Measurements from ENCODE around the gene SYT8. TPM values are rescaled to one million over a fixed set of nuclear protein-coding genes. Genes with fewer than 3 reads are reported as not detected.
"Not testable (repeated sequence)": the region's sequence is repeated elsewhere in the genome, so short reads cannot be mapped to it uniquely, and the experiment has no call there.

Gene SYT8
- total and polyA plus RNA-seq, 2 experiments from 2014 or later: not detected

- TF ChIP-seq REST (IDR thresholded peaks at IDR 0.05; ENCODE audit: unreplicated experiment) (no peak), EZH2 (IDR thresholded peaks at IDR 0.05; ENCODE audit: low read depth, unreplicated experiment) (no peak), ETS1 (IDR thresholded peaks at IDR 0.05) (no peak), ZNF331 (CRISPR knock-in tag; IDR thresholded peaks at IDR 0.05; ENCODE audit: low read depth) (no peak)
These were observed 49.5 kb downstream of the SYT8 start (continued) for GRCh38 chr11:1884303-1884700.

- not testable (repeated sequence) for H3K4me3 Mint-ChIP-seq; H2AFZ ChIP-seq; H3K27me3 ChIP-seq (ENCODE audit: insufficient read depth); H3K9me2 ChIP-seq (ENCODE audit: insufficient read depth); H3K79me2 ChIP-seq (replicated peaks; ENCODE audit: insufficient read depth); H3K4me2 ChIP-seq; H3K9me3 Mint-ChIP-seq; H3K4me1 Mint-ChIP-seq; H3K27ac Mint-ChIP-seq; H3K4me3 ChIP-seq; H3K27me3 Mint-ChIP-seq (ENCODE audit: insufficient read depth, low read depth, poor library complexity); H3K27ac ChIP-seq (ENCODE audit: low read depth); ATAC-seq; H4K20me1 ChIP-seq (replicated peaks; ENCODE audit: insufficient read depth); H3K4me1 ChIP-seq (ENCODE audit: insufficient read depth); H3K36me3 ChIP-seq (ENCODE audit: insufficient read depth); H3K36me3 Mint-ChIP-seq (ENCODE audit: low read depth); DNase-seq (ENCODE audit: low spot score); H3F3A ChIP-seq (replicated peaks; ENCODE audit: low read depth)
These were observed 51.8 kb downstream of the SYT8 start for GRCh38 chr11:1886551-1886950.

Small RNAs within 50 kb of the gene (microRNA-seq; reads per million reads assigned to microRNA genes)
- gene MIR4298 (not detected), gene MIR7847 (not detected)

Small RNAs within 50 kb of the gene (small RNA-seq; reads per million reads assigned to genes)
- gene AC051649.1 (ENCODE audit: low replicate concordance) (not detected), gene MIR4298 (ENCODE audit: low replicate concordance) (not detected)

Other genes starting within 250 kb of the SYT8 start
- gene KRTAP5-1, start 249.7 kb upstream of the SYT8 start, total RNA-seq (2014; rRNA removed; shearing (Covaris generic)): not detected in 2 replicates
- gene KRTAP5-1, start 249.7 kb upstream of the SYT8 start, polyA plus RNA-seq (2016; fragmentation: Nextera tagmentation; extraction: Ambion mirVana): not detected in 2 replicates
- not detected in 2 replicates for gene KRTAP5-2, start 236.7 kb upstream of the SYT8 start, total RNA-seq (2014; rRNA removed; shearing (Covaris generic))
- gene KRTAP5-2, start 236.7 kb upstream of the SYT8 start, polyA plus RNA-seq (2016; fragmentation: Nextera tagmentation; extraction: Ambion mirVana): not detected in 2 replicates
- gene KRTAP5-3, start 226.5 kb upstream of the SYT8 start, total RNA-seq (2014; rRNA removed; shearing (Covaris generic)): not detected in 2 replicates
- not detected in 2 replicates for gene KRTAP5-3, start 226.5 kb upstream of the SYT8 start, polyA plus RNA-seq (2016; fragmentation: Nextera tagmentation; extraction: Ambion mirVana)
- not detected in 2 replicates for gene KRTAP5-4, start 212.9 kb upstream of the SYT8 start, total RNA-seq (2014; rRNA removed; shearing (Covaris generic))
- not detected in 2 replicates for gene KRTAP5-4, start 212.9 kb upstream of the SYT8 start, polyA plus RNA-seq (2016; fragmentation: Nextera tagmentation; extraction: Ambion mirVana)
- gene KRTAP5-5, start 205.2 kb upstream of the SYT8 start, total RNA-seq (2014; rRNA removed; shearing (Covaris generic)): not detected in 2 replicates
- gene KRTAP5-5, start 205.2 kb upstream of the SYT8 start, polyA plus RNA-seq (2016; fragmentation: Nextera tagmentation; extraction: Ambion mirVana): not detected in 2 replicates
- gene KRTAP5-6, start 137.8 kb upstream of the SYT8 start, total RNA-seq (2014; rRNA removed; shearing (Covaris generic)): not detected in 2 replicates
- not detected in 2 replicates for gene KRTAP5-6, start 137.8 kb upstream of the SYT8 start, polyA plus RNA-seq (2016; fragmentation: Nextera tagmentation; extraction: Ambion mirVana)
- gene IFITM10, start 84.4 kb upstream of the SYT8 start, total RNA-seq (2014; rRNA removed; shearing (Covaris generic)): not detected in 2 replicates
- 0.06 TPM in 1 of 2 replicates, not detected in the other for gene IFITM10, start 84.4 kb upstream of the SYT8 start, polyA plus RNA-seq (2016; fragmentation: Nextera tagmentation; extraction: Ambion mirVana)
- 198 and 251 TPM in 2 replicates for gene CTSD, start 71.1 kb upstream of the SYT8 start, total RNA-seq (2014; rRNA removed; shearing (Covaris generic))
- gene CTSD, start 71.1 kb upstream of the SYT8 start, polyA plus RNA-seq (2016; fragmentation: Nextera tagmentation; extraction: Ambion mirVana): 67.1 and 73.6 TPM in 2 replicates
- gene TNNI2, start 4.0 kb downstream of the SYT8 start, total RNA-seq (2014; rRNA removed; shearing (Covaris generic)): not detected in 2 replicates
- not detected in 2 replicates for gene TNNI2, start 4.0 kb downstream of the SYT8 start, polyA plus RNA-seq (2016; fragmentation: Nextera tagmentation; extraction: Ambion mirVana)
- gene LSP1, start 18.1 kb downstream of the SYT8 start, total RNA-seq (2014; rRNA removed; shearing (Covaris generic)): not detected in 2 replicates
- 0.84 and 0.96 TPM in 2 replicates for gene LSP1, start 18.1 kb downstream of the SYT8 start, polyA plus RNA-seq (2016; fragmentation: Nextera tagmentation; extraction: Ambion mirVana)
- gene PRR33, start 56.9 kb downstream of the SYT8 start, total RNA-seq (2014; rRNA removed; shearing (Covaris generic)): 0.04 TPM in 1 of 2 replicates, not detected in the other
- not detected in 2 replicates for gene PRR33, start 56.9 kb downstream of the SYT8 start, polyA plus RNA-seq (2016; fragmentation: Nextera tagmentation; extraction: Ambion mirVana)
- not detected in 2 replicates for gene TNNT3, start 84.7 kb downstream of the SYT8 start, total RNA-seq (2014; rRNA removed; shearing (Covaris generic))
- gene TNNT3, start 84.7 kb downstream of the SYT8 start, polyA plus RNA-seq (2016; fragmentation: Nextera tagmentation; extraction: Ambion mirVana): not detected in 2 replicates
- 63.3 and 91.5 TPM in 2 replicates for gene MRPL23, start 112.3 kb downstream of the SYT8 start, total RNA-seq (2014; rRNA removed; shearing (Covaris generic))
- gene MRPL23, start 112.3 kb downstream of the SYT8 start, polyA plus RNA-seq (2016; fragmentation: Nextera tagmentation; extraction: Ambion mirVana): 84.7 and 92.0 TPM in 2 replicates
- gene H19, start 162.9 kb downstream of the SYT8 start, total RNA-seq (2014; rRNA removed; shearing (Covaris generic)): 0.76 TPM in 1 of 2 replicates, not detected in the other
- 0.86 and 1.2 TPM in 2 replicates for gene H19, start 162.9 kb downstream of the SYT8 start, polyA plus RNA-seq (2016; fragmentation: Nextera tagmentation; extraction: Ambion mirVana)

Data from GM23338 (cell line).